Endometrium (tissue), 2 donors: ENCODE data around the gene VN1R2.
"Not testable (repeated sequence)": the region's sequence is repeated elsewhere in the genome, so short reads cannot be mapped to it uniquely, and the experiment has no call there.

ENCODE experiments used
- FAIRE-seq: peaks from 2 replicates; lab custom pipeline; 2012; peaks lifted over from hg19 to GRCh38; lab: Jason Lieb, UNC
- donor health status: control.
- donor health status: control.

VN1R2 gene, protein sequence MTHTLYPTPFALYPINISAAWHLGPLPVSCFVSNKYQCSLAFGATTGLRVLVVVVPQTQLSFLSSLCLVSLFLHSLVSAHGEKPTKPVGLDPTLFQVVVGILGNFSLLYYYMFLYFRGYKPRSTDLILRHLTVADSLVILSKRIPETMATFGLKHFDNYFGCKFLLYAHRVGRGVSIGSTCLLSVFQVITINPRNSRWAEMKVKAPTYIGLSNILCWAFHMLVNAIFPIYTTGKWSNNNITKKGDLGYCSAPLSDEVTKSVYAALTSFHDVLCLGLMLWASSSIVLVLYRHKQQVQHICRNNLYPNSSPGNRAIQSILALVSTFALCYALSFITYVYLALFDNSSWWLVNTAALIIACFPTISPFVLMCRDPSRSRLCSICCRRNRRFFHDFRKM

DNA sequence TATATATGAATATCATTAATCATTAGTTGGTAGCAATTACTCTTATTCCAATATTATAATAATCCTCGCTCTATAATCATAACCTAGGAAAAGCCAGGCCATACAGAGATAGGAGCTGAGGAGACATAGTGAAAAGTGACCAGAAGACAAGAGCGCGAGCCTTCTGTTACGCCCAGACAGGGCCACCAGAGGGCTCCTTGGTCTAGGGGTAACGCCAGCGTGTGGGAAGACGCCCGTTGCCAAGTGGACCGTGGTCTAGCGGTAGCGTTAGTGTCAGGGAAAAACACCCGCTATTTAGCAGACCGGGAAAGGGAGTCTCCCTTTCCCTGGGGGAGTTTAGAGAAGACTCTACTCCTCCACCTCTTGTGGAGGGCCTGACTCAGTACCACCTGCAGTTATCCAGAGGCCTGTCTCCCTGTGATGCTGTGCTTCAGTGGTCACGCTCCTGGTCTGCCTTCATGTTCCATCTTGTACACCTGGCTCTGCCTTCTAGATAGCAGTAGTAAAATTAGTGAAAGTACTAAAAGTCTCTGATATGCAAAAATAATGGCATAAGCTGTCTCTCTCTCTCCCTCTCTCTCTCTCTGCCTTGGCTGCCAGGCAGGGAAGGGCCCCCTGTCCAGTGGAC lies at the start of gene VN1R2:
TSS of gene VN1R2 (plus strand) at position 578 of the 628 bp plus-strand sequence. CDS start 84 bp downstream, outside the sequence.
- not testable (repeated sequence) for FAIRE-seq

DNA sequence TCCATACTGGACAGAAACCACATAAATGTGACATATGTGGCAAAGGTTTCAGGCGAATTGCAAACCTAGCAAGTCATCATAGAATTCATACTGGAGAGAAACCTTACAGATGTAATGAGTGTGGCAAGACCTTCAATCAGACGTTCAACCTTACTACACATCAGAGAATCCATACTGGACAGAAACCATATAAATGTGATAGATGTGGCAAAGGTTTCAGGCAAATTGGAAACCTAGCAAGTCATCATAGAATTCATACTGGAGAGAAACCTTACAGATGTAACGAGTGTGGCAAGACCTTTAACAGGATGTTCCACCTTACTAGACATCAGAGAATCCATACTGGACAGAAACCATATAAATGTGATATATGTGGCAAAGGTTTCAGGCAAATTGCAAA lies 46.5 kb upstream of the VN1R2 start:
- FAIRE-seq: not testable (repeated sequence)

DNA sequence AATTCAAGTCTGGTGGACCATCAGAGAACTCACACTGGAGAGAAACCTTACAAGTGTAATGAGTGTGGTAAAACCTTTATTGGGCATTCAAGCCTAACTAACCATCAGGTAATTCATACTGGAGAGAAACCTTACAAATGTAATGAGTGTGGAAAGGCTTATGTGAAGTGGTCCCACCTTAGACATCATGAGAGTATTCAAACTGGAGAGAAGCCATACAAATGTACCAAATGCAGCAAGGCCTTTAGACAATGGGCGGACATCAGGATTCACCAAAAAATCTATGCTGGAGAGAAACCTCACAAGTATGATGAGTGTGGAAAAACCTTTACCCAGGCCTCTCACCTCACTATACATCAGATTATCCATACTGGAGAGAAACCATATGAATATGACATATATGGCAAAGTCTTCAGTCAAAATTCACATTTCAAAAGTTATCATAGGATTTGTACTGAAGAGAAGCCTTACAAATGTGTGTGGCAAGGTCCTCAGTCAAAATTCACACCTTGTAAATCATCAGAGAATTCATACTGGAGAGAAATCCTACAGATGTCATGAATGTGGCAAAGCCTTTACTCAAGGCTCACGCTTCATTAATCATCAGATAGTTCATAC lies 45.3 kb upstream of the VN1R2 start:
- FAIRE-seq: no peak

DNA sequence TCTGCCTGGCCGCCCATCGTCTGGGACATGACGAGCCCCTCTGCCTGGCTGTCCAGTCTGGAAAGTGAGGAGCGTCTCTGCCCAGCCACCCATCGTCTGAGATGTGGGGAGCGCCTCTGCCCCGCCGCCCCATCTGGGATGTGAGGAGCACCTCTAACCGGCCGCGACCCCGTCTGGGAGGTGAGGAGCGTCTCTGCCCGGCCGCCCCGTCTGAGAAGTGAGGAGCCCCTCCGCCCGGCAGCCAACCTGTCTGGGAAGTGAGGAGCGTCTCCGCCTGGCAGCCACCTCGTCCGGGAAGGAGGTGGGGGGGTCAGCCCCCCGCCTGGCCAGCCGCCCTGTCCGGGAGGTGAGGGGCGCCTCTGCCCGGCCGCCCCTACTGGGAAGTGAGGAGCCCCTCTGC lies 35.4 kb upstream of the VN1R2 start:
- FAIRE-seq: not testable (repeated sequence)

DNA sequence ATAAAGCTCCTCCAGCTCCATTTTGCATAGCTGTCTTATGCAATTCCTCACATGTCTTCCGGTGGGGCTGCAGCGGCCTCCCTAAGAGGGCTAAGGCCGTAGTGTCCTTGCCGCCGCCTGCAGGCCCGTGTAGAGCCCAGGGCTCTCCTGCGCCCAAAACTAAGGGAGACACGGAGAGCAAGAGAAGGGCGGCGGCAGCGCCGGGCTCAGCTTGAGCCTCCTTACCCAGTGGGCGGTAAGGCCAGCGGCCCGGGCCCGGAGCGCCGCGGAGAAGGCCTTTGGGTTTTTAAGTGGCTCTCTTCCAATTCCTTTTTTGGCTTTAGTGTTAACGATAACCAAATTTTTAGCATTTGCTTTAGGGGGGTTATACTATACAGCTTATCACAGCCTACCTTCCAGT lies 33.5 kb upstream of the VN1R2 start:
- FAIRE-seq: no peak

DNA sequence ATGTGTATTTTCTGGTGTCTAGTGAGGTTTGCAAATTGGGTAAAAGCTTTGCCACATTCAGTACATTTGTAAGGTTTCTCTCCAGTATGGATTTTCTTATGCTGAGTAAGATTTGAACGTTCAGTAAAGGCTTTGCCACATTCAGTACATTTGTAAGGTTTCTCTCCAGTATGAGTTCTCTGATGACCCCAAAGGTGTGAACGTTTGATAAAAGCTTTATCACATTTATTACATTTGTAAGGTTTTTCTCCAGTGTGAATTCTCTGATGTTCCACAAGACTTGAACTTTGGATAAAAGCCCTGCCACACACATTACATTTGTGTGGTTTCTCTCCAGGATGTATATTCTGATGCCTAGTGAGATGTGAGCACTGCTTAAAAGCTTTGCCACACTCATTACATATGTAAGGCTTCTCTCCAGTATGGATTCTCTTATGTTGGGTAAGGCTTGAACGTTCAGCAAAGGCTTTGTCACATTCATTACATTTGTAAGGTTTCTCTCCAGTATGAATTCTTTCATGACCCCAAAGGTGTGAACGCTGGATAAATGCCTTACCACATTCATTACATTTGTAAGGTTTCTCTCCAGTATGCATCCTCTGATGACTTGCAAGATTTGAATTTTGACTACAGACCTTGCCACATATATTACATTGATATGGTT lies 20.8 kb upstream of the VN1R2 start:
- FAIRE-seq: no peak

DNA sequence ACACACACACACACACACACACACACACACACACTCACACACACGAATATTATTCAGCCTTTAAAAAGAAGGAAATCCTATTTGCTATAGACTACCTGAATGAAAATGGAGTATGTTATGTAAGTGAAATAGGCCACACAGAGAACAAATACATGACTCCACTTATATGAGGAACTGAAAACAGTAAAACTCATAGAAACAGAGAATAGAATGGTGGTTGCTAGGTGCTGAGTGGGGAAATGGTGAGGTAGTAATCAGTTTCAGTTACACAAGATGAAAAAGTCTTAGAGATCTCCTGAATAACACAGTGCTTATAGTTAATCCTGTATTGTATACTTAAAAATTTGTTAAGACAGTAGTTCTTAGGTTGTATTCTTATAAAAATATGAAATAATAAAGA lies 11.6 kb upstream of the VN1R2 start:
- FAIRE-seq: no peak

DNA sequence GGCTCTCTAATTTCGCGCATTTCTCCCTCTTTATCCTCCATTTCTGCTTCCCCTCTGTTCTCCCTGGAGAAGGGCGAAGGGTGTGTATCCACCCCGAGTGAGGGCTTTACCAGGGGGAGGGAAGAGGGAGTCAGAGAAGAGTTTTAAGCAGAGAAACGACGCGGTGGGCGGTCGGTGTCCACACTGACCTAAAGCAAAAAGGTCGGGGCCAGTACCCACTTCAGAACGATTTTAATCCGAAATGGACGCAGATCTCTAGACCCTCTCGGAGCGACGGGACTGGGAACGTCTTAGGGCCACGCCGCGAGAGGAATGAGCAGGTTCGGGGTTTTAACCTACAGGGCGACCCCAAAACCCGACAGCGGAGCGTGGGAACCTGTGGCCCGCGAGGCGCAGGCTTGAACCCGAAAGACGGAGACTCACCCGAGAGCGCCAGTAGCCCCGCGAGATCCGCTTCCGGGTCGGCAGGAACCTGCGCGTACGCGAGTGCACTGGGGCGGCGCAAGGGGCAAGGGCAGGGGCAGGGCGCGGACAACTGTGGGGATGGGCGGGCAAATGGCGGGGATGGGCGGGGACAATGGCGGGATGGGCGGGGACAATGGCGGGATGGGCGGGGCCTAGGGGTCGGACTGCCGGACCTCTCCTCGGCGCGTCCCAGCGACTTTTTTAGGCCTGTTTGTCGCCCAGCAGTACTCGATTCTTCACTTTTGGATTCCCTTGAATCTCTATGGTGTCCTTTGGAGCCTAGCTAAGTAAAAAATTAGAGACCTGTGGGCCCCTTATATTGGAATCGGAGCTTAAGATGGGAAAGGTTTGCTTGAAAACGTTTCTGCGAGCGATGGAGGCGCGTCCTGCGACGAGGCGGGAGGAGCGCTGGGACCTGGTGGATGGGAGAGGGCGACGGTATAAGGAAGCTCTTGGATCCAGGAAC lies 3.4 kb upstream of the VN1R2 start, which contains the start of gene ZNF677:
TSS of gene ZNF677 (minus strand) at position 463 of the 931 bp plus-strand sequence. CDS start 3,323 bp downstream, outside the sequence.
- FAIRE-seq: no peak

DNA sequence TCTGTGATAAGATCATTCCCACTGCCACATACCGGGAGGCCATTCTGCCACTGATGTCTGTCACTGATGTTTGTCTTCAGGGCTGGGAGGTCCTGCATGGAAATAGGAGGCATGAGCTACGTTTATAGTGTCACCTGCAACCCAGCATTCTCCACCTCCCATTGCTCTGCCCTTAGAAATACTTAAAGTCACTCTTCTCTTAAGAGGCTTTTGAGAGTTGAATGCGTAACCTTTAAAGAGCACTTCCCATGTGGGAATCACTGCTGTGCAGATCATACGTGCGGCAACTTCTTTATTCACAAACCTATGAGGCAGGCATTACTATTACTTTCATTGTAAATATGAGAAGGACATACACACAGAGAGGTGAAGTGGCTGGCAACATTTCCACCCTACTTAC lies 9.5 kb downstream of the VN1R2 start, which contains the start of gene VN1R4:
TSS of gene VN1R4 (minus strand) at position 101 of the 400 bp plus-strand sequence. CDS start at position 43, 58 bp downstream.
- FAIRE-seq: not testable (repeated sequence)

DNA sequence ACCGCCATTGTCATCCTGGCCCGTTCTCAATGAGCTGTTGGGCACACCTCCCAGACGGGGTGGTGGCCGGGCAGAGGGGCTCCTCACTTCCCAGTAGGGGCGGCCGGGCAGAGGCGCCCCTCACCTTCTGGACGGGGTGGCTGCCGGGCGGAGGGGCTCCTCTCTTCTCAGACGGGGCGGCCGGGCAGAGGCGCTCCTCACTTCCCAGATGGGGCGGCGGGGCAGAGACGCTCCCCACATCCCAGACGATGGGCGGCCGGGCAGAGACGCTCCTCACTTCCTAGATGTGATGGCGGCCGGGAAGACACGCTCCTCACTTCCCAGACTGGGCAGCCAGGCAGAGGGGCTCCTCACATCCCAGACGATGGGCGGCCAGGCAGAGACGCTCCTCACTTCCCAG lies 11.8 kb downstream of the VN1R2 start:
- FAIRE-seq: not testable (repeated sequence)

DNA sequence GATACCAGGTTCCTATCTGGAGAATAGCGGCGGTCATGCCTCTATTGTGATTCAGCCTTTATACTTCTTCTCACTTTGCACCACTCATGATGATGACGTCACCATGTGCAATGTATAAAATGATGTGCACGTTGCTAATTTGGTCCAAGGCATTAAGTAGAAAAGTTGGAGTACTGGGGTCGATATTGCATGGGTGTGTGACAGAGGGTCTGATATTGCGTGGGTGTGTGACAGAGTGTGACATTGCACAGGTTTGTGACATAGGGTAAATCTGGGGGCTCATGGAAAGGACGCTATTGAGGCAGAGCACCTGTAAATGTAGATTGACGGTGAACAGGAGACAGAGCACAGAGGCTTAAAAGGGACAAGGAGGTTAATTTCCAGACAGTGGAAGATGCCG lies 14.0 kb downstream of the VN1R2 start:
- FAIRE-seq: no peak

DNA sequence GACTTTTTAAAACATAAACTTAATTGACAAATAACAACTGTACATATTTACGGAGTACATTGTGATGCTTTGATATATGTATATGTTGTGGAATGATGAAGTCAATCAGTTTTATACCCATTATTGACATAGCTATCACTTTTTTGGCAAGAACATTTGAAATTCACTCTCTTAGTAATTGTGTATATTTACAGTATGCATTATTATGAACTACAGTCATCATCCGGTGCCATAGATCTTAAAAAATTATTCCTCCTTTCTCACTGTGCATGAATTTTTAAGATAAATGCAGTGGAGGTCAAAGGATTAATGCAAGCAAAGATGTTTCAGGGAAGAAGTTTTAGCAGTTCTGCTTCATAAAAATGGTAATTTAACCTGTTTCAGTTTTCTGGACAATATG lies 17.4 kb downstream of the VN1R2 start:
- FAIRE-seq: no peak

DNA sequence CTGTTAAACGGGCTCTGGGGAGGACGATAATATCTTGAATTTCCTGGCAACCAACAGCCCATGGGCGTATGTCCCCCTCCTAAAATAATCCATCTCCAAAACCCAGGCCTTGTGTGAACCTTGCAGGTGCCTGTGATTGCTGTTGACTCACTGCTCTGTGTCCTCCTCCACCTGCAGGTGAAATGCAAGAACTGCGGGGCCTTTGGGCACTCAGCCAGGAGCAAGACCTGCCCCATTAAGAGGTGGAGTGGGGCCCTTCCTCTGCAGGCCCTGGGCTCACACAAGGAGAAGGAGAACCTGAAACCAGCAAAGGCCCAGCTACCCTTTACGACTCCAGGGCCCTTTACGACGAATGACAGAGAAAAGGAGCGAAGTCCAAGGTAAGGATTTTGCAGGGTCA lies 23.9 kb downstream of the VN1R2 start:
- FAIRE-seq: not testable (repeated sequence)

DNA sequence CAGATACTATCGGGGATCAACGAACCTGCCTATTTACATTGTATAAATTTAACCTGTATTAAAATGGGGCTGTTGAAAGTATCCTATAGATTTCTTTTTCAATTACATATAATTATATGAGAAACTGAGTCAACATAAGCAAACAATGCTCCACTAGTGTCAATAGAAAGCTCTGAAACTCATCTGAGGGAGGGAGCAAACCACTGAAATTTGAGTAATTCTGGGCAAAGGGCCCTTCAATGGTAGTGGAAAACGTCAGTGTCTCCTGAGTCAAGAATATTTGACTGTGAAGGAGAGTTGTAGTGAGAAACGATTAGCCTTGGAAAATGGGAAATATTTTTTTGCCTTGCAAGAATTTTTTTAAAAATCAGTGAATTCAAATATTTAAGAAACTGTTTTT lies 27.0 kb downstream of the VN1R2 start:
- no peak for FAIRE-seq

DNA sequence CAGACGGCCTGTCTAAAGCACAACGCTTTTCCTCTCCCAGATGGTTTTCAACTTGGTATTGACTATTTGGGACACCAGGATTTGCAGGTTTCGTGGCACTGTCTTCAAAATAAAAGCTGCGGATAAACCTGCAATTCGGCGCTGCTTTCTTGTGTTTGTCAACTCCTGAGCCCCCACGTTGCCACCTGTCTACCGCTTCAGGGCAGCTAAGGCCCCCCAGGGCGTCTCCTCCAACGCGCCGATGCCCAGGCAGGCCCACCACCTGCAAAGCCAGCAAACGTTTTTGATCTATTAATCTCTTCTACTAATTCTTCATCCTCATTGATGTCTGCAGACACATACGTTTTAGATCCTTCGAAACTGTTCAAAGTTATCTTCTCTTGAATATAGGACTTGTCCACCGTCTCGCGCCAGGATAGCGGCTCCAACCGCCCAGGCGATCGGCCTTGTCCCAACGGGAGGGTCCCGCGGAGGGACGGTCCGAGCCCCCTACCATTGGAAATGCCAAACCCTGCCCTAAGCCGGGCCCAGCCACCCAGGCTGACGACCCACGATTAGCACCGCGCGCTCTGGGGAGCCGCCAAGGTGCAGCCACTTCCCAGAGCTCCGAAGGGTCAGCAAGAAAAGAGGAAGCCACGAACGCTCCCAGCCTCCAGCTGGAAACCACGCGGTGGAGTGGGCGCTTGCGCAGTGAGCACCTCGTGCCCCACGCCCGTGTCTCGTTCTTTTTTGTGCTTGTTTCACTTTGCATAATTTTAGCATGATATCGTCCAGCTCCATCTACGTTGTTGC lies 32.9 kb downstream of the VN1R2 start:
- FAIRE-seq: no peak

DNA sequence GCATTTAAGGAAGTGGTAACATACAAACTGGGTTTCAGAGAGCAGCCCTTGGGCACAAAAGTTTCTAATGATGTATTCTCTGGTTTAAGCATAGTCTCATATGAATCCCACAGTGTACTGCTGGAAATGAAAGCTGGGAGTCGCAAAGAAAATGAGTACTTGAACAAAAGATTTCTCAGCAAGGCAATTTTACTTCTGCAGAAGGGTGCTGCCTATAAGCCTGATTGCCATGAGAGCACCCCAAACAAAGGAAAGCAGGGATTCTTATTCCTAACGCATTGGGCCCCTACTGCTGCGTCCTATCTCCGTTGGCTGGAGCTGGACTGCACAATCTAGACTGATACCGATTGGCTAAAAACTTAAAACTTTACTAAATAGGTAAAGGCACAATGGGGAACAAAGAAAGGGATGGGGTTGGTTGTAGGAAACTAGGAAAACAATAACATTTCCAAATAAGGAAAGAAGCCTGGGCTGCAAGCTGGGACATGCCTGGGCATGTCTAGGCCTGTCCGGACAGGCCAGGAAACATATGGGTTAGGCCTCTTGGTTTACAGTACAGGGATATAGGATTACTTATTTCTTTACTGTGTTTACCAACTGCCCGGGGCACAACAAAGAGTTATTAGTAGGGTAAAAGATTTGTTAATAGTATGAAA lies 36.8 kb downstream of the VN1R2 start:
- FAIRE-seq: no peak

DNA sequence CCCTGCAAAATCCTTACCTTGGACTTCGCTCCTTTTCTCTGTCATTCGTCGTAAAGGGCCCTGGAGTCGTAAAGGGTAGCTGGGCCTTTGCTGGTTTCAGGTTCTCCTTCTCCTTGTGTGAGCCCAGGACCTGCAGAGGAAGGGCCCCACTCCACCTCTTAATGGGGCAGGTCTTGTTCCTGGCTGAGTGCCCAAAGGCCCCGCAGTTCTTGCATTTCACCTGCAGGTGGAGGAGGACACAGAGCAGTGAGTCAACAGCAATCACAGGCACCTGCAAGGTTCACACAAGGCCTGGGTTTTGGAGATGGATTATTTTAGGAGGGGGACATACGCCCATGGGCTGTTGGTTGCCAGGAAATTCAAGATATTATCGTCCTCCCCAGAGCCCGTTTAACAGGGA lies 43.2 kb downstream of the VN1R2 start:
- not testable (repeated sequence) for FAIRE-seq

DNA sequence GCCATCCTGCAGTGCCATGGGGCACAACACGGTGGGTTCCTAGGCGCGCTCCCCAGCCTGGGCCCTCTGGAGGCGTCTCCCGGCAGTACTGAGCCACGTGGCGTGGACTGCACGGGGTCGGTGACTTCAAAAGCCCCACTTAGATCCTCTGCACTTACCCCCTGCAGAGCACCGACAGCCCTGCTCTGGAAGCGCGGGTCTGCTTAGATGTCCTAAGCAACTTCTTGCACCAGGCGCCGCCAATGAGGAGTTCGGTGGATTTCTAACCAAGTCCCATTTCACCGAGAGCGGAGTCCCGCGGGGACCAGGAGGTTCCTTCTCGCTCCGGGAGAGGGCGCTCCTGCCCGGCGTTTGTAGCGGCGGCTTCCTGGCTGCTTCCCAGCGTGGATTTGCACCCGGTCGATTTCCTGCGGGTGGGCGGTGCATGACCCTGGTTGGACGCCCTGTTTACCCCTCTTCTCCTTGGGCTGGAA lies 50.3 kb downstream of the VN1R2 start:
- FAIRE-seq: no peak
